RWPE2 (cell line): Measurements from ENCODE around the gene ROMO1.
A peak's percentile ranks its signal among the peaks of the same experiment; 100 is the strongest.

Experiments
- ATAC-seq: fragments of 200-7000 bp; cut with Tn5 transposase; 3 replicates; pipeline ENCODE4 v1.9.1; 2021; ENCODE audit warnings: low read depth
- DNase-seq: peaks from one replicate; pipeline ENCODE4 v3.0.0-alpha.2; 2020; ENCODE audit warnings: low spot score
- H3K27ac ChIP-seq: fragments of 450-650 bp; 2 replicates; pipeline ENCODE4 v1.5.1; 2017; ENCODE audit warnings: mild to moderate bottlenecking; ENCODE audit not compliant: poor library complexity, severe bottlenecking
- H3K27me3 ChIP-seq: fragments of 250-450 bp; sonication (Bioruptor Pico); 2 replicates; pipeline ENCODE4 v1.5.1; 2021; ENCODE audit warnings: mild to moderate bottlenecking, moderate library complexity; ENCODE audit not compliant: insufficient read depth, poor library complexity, severe bottlenecking
- H3K36me3 ChIP-seq: fragments of 250-450 bp; sonication (Bioruptor Pico); 2 replicates; pipeline ENCODE4 v1.5.1; 2020; ENCODE audit warnings: low read depth, mild to moderate bottlenecking, moderate library complexity
- H3K4me1 ChIP-seq: fragments of 250-450 bp; sonication (Bioruptor Pico); 2 replicates; pipeline ENCODE4 v1.5.1; 2021; ENCODE audit warnings: mild to moderate bottlenecking, moderate library complexity; ENCODE audit not compliant: insufficient read depth, poor library complexity, severe bottlenecking
- H3K4me3 ChIP-seq: fragments of 250-450 bp; sonication (Bioruptor Pico); 2 replicates; pipeline ENCODE4 v1.5.1; 2021; ENCODE audit warnings: mild to moderate bottlenecking, moderate library complexity; ENCODE audit not compliant: severe bottlenecking
- H3K9me3 ChIP-seq: fragments of 250-450 bp; sonication (Bioruptor Pico); 2 replicates; pipeline ENCODE4 v1.5.1; 2021; ENCODE audit warnings: mild to moderate bottlenecking, moderate library complexity; ENCODE audit not compliant: severe bottlenecking
- CTCF ChIP-seq: fragments of 450-650 bp; IDR thresholded peaks from one replicate; pipeline ENCODE4 v1.5.1; 2017; ENCODE audit warnings: mild to moderate bottlenecking, moderate library complexity; ENCODE audit not compliant: poor library complexity, severe bottlenecking

The ROMO1 gene

GRCh38 chr20:35653430-35653734, 45.8 kb upstream of the ROMO1 start:
- no peak for TF ChIP-seq CTCF
- H3K27me3 ChIP-seq, result no peaks in the 10 kb centered on the region
- DNase-seq (no peak), ATAC-seq (no peak)
- H3K4me3 ChIP-seq, result no peak overlapping the region
- H3K4me1 ChIP-seq, result no peaks in the 10 kb centered on the region
- H3K27ac ChIP-seq, result no peak overlapping the region
- peaks cover 100% of the 10 kb centered on the region for H3K36me3 ChIP-seq
- H3K9me3 ChIP-seq, result no peaks in the 10 kb centered on the region

- ATAC-seq (no peak), DNase-seq (no peak)
- Histone ChIP-seq H3K9me3 (no peaks in the 10 kb centered on the region), H3K4me3 (no peak overlapping the region), H3K4me1 (no peaks in the 10 kb centered on the region), H3K36me3 (peaks cover 100% of the 10 kb centered on the region), H3K27me3 (no peaks in the 10 kb centered on the region), H3K27ac (no peak overlapping the region)
- no peak for TF ChIP-seq CTCF
Measured at GRCh38 chr20:35653893-35654292, 45.3 kb upstream of the ROMO1 start.

- Histone ChIP-seq H3K4me3 (no peak overlapping the region), H3K27me3 (no peaks in the 10 kb centered on the region), H3K27ac (no peak overlapping the region), H3K36me3 (peaks cover 94% of the 10 kb centered on the region), H3K4me1 (peaks cover 4% of the 10 kb centered on the region), H3K9me3 (no peaks in the 10 kb centered on the region)
- TF ChIP-seq CTCF, result no peak
- DNase-seq, result no peak
- no peak for ATAC-seq
Measured at GRCh38 chr20:35654415-35654814, 44.8 kb upstream of the ROMO1 start.

GRCh38 chr20:35657271-35657670, 41.9 kb upstream of the ROMO1 start:
- DNase-seq (no peak), ATAC-seq (no peak)
- H3K4me3 ChIP-seq, result no peak overlapping the region
- H3K36me3 ChIP-seq, result peaks cover 73% of the 10 kb centered on the region
- no peak overlapping the region for H3K27ac ChIP-seq
- H3K27me3 ChIP-seq, result no peaks in the 10 kb centered on the region
- no peaks in the 10 kb centered on the region for H3K9me3 ChIP-seq
- TF ChIP-seq CTCF, result no peak
- peaks cover 28% of the 10 kb centered on the region for H3K4me1 ChIP-seq

GRCh38 chr20:35660122-35660937, 38.9 kb upstream of the ROMO1 start:
- DNase-seq (no peak), ATAC-seq (no peak)
- H3K36me3 ChIP-seq, result peaks cover 48% of the 10 kb centered on the region
- H3K4me1 ChIP-seq, result peaks cover 38% of the 10 kb centered on the region
- H3K27ac ChIP-seq, result peak overlapping the region; percentile 45
- H3K9me3 ChIP-seq, result no peaks in the 10 kb centered on the region
- no peak for TF ChIP-seq CTCF
- H3K4me3 ChIP-seq, result no peak overlapping the region
- H3K27me3 ChIP-seq, result no peaks in the 10 kb centered on the region
